Regular cardiac myocyte (primary cell): ENCODE data around the gene SMIM28. TPM values are rescaled to one million over a fixed set of nuclear protein-coding genes. Genes with fewer than 3 reads are reported as not detected.

Source experiments
- total RNA-seq: library from RNA; depleted of rRNA; stranded (reverse); fragments of >200 nt; gene quantifications from 2 replicates; pipeline ENCODE4 v1.2.3, GENCODE V29; 2014

SMIM28 gene
- total RNA-seq, result not detected in 2 replicates

GRCh38 chr6:138377844-138378243, at the start of gene SMIM28:
TSS of gene SMIM28 (plus strand) at chr6:138377905. CDS start at chr6:138378073, 168 bp downstream.

GRCh38 chr6:138403801-138404665, 26.3 kb downstream of the SMIM28 start, which contains the start of gene HEBP2:
TSS of gene HEBP2 (plus strand) at chr6:138404223. CDS start at chr6:138404496, 273 bp downstream.

Other genes starting within 250 kb of the SMIM28 start
- 0.19 and 0.56 TPM in 2 replicates for gene ARFGEF3, start 216.0 kb upstream of the SMIM28 start, total RNA-seq
- gene PBOV1, start 159.4 kb upstream of the SMIM28 start, total RNA-seq, result not detected in 2 replicates
- 31.8 and 41.7 TPM in 2 replicates for gene HEBP2, start 26.3 kb downstream of the SMIM28 start, total RNA-seq
- 6.2 and 9.2 TPM in 2 replicates for gene NHSL1, start 121.6 kb downstream of the SMIM28 start, total RNA-seq